ENCODE measurements around the gene FLYWCH2.
"Not testable (repeated sequence)": the region's sequence is repeated elsewhere in the genome, so short reads cannot be mapped to it uniquely, and the experiment has no call there.

Gene FLYWCH2

GRCh38 chr16:2912330-2913199 is 29.6 kb downstream of the FLYWCH2 start:
- DNase-seq (ENCODE audit: low spot score): no peak

- DNase-seq (ENCODE audit: low spot score): no peak
These were observed 30.6 kb downstream of the FLYWCH2 start for GRCh38 chr16:2913603-2914002.

GRCh38 chr16:2914233-2914632 is 31.2 kb downstream of the FLYWCH2 start:
- DNase-seq (ENCODE audit: low spot score): no peak

GRCh38 chr16:2915196-2915929 is 32.3 kb downstream of the FLYWCH2 start:
- no peak for DNase-seq (ENCODE audit: low spot score)

- peak; percentile 64 for DNase-seq (ENCODE audit: low spot score)
These were observed 36.7 kb downstream of the FLYWCH2 start for GRCh38 chr16:2919511-2920255.

GRCh38 chr16:2923481-2923880 is 40.5 kb downstream of the FLYWCH2 start:
- DNase-seq (ENCODE audit: low spot score): no peak

- peak; percentile 68 for DNase-seq (ENCODE audit: low spot score)
These were observed 42.1 kb downstream of the FLYWCH2 start for GRCh38 chr16:2924901-2925755.

GRCh38 chr16:2925951-2926649 is 43.1 kb downstream of the FLYWCH2 start:
- DNase-seq (ENCODE audit: low spot score): no peak

GRCh38 chr16:2926650-2926999 is 43.6 kb downstream of the FLYWCH2 start:
- DNase-seq (ENCODE audit: low spot score): no peak

GRCh38 chr16:2927010-2927646 is 44.1 kb downstream of the FLYWCH2 start:
- DNase-seq (ENCODE audit: low spot score): peak; percentile 81

GRCh38 chr16:2928151-2928550 is 45.1 kb downstream of the FLYWCH2 start:
- not testable (repeated sequence) for DNase-seq (ENCODE audit: low spot score)

GRCh38 chr16:2928796-2929195 is 45.8 kb downstream of the FLYWCH2 start:
- no peak for DNase-seq (ENCODE audit: low spot score)

GRCh38 chr16:2929693-2930092 is 46.7 kb downstream of the FLYWCH2 start:
- no peak for DNase-seq (ENCODE audit: low spot score)

- DNase-seq (ENCODE audit: low spot score): no peak
These were observed 47.2 kb downstream of the FLYWCH2 start for GRCh38 chr16:2930236-2930635.

GRCh38 chr16:2931231-2931914 is 48.4 kb downstream of the FLYWCH2 start:
- not testable (repeated sequence) for DNase-seq (ENCODE audit: low spot score)

GRCh38 chr16:2933136-2933535 is 50.1 kb downstream of the FLYWCH2 start:
- no peak for DNase-seq (ENCODE audit: low spot score)

- no peak for DNase-seq (ENCODE audit: low spot score)
These were observed 50.7 kb downstream of the FLYWCH2 start for GRCh38 chr16:2933701-2934100.

GRCh38 chr16:2934450-2934849 is 51.4 kb downstream of the FLYWCH2 start:
- DNase-seq (ENCODE audit: low spot score): no peak

GRCh38 chr16:2936436-2937011 is 53.5 kb downstream of the FLYWCH2 start:
- no peak for DNase-seq (ENCODE audit: low spot score)

GRCh38 chr16:2937170-2937569 is 54.2 kb downstream of the FLYWCH2 start:
- DNase-seq (ENCODE audit: low spot score): no peak

All from iPS-NIHi11 (cell line).